BLaER1 (cell line): ENCODE data around the gene NSUN3.

Source experiments
- H3K27ac ChIP-seq: shearing (Covaris generic); formaldehyde crosslinking; 2 replicates; pipeline ENCODE4 v1.8.1; 2022
- H3K27me3 ChIP-seq: shearing (Covaris generic); formaldehyde crosslinking; 2 replicates; pipeline ENCODE4 v1.8.1; 2022
- H3K36me3 ChIP-seq: shearing (Covaris generic); formaldehyde crosslinking; 2 replicates; pipeline ENCODE4 v1.8.1; 2022
- H3K4me1 ChIP-seq: shearing (Covaris generic); formaldehyde crosslinking; 2 replicates; pipeline ENCODE4 v1.8.1; 2022
- H3K4me2 ChIP-seq: shearing (Covaris generic); formaldehyde crosslinking; 2 replicates; pipeline ENCODE4 v1.8.1; 2022
- H3K4me3 ChIP-seq: shearing (Covaris generic); formaldehyde crosslinking; 2 replicates; pipeline ENCODE4 v1.8.1; 2022
- H3K9ac ChIP-seq: shearing (Covaris generic); formaldehyde crosslinking; 2 replicates; pipeline ENCODE4 v1.8.1; 2022
- H3K9me3 ChIP-seq: shearing (Covaris generic); formaldehyde crosslinking; 2 replicates; pipeline ENCODE4 v1.8.1; 2022
- H4K20me1 ChIP-seq: shearing (Covaris generic); formaldehyde crosslinking; 2 replicates; pipeline ENCODE4 v1.8.1; 2022
- Cebpa-rat ChIP-seq: shearing (Covaris generic); IDR thresholded peaks from 2 replicates; pipeline ENCODE4 v1.8.1; 2022

The NSUN3 gene

DNA sequence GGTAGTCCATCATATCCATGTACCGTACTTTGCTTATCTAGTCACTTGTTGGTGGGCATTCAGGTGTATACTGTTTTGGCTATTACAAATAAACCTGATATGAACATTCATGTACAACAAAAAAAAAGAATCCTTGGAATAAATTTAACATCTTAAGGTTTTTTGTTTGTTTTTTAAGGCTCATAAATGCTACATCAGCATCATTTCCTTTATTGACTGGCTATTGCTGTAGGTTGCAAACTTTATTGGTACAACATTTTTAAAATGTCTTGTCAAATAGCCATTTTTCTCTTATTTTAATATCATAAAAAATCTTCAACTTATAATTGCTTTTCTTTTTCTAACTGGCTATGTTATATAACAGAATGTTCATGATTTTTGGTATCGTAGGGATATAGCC, 16.3 kb upstream of the NSUN3 start:
- H3K36me3 ChIP-seq = peaks cover 22% of the 10 kb centered on the region
- no peak overlapping the region for H3K4me3 ChIP-seq
- peaks cover 21% of the 10 kb centered on the region for H3K9me3 ChIP-seq
- H3K4me1 ChIP-seq = no peaks in the 10 kb centered on the region
- H3K27ac ChIP-seq = no peak overlapping the region
- no peaks in the 10 kb centered on the region for H3K27me3 ChIP-seq
- no peak for TF ChIP-seq Cebpa-rat
- no peaks in the 10 kb centered on the region for H4K20me1 ChIP-seq
- no peak overlapping the region for H3K9ac ChIP-seq
- H3K4me2 ChIP-seq = no peak overlapping the region

DNA sequence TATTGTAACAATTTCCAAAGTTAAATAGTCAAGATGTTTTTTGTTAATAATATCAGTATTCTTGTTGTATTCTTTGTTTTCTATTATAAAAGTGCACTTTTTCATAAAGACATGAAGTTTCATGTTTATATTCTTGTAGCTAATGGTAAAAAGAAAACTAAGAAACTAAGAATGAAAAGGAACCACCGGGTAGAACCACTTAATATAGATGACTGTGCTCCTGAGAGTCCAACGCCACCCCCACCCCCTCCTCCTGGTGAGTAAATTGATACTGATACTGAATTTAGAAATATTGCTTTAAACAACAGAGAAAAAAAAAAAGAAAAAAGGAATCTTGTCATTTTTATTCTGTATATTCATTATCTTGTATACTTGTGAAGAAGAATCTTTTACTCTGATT, 13.6 kb upstream of the NSUN3 start:
- no peak for TF ChIP-seq Cebpa-rat
- Histone ChIP-seq H3K4me1 (no peaks in the 10 kb centered on the region), H3K4me3 (no peak overlapping the region), H3K4me2 (no peak overlapping the region), H3K9ac (no peak overlapping the region), H3K27me3 (no peaks in the 10 kb centered on the region), H3K27ac (no peak overlapping the region), H3K9me3 (peaks cover 13% of the 10 kb centered on the region), H4K20me1 (no peaks in the 10 kb centered on the region), H3K36me3 (peaks cover 15% of the 10 kb centered on the region)

- no peak overlapping the region for H3K4me2 ChIP-seq
- H3K36me3 ChIP-seq = peaks cover 2% of the 10 kb centered on the region; the same call in 1 of the 2 replicates
- peaks cover 1% of the 10 kb centered on the region; the same call in 1 of the 2 replicates for H3K9me3 ChIP-seq
- H4K20me1 ChIP-seq = no peaks in the 10 kb centered on the region
- H3K27ac ChIP-seq = no peak overlapping the region
- no peaks in the 10 kb centered on the region for H3K4me1 ChIP-seq
- no peak overlapping the region for H3K4me3 ChIP-seq
- H3K9ac ChIP-seq = no peak overlapping the region
- H3K27me3 ChIP-seq = no peaks in the 10 kb centered on the region
- TF ChIP-seq Cebpa-rat = no peak
Observed at GRCh38 chr3:94050546-94050945, 12.3 kb upstream of the NSUN3 start.

- Histone ChIP-seq H3K27ac (no peak overlapping the region), H3K4me3 (no peak overlapping the region), H4K20me1 (no peaks in the 10 kb centered on the region), H3K4me1 (peaks cover 37% of the 10 kb centered on the region), H3K9me3 (no peaks in the 10 kb centered on the region), H3K27me3 (no peaks in the 10 kb centered on the region), H3K9ac (no peak overlapping the region), H3K36me3 (peaks cover 24% of the 10 kb centered on the region), H3K4me2 (no peak overlapping the region)
- no peak for TF ChIP-seq Cebpa-rat
Observed at GRCh38 chr3:94061297-94061696, 1.6 kb upstream of the NSUN3 start.

DNA sequence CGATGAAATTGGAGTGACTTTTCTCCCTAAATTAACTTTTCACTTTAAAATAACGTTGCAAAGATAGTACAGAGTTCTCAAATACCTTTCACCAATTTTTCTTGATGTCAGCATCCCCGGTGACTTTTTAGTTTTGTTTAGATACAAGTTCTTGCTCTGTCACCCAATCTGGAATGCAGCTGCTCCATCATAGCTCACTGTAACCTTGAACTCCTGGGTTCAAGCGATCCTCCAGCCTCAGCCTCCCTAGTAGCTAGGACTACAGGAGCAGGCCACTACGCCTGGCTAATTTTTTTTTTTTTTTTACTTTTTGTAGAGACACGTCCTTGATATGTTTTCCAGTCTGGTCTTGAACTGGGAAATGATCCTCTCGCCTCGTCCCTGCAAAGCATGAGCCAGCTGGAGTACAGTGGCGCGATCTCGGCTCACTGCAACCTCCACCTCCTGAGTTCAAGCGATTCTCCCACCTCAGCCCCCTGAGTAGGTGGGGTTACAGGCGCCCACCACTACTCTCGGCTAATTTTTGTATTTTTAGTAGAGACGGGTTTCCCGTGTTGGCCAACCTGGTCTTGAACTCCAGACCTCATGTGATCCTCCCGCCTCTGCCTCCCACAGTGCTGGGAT, 747 bp downstream of the NSUN3 start:
- no peak for TF ChIP-seq Cebpa-rat
- peaks cover 37% of the 10 kb centered on the region for H3K4me1 ChIP-seq
- peak overlapping the region; percentile 97 for H3K9ac ChIP-seq
- H3K4me3 ChIP-seq = peak overlapping the region; percentile 79
- no peaks in the 10 kb centered on the region for H4K20me1 ChIP-seq
- no peaks in the 10 kb centered on the region for H3K27me3 ChIP-seq
- peaks cover 14% of the 10 kb centered on the region for H3K9me3 ChIP-seq
- peak overlapping the region; percentile 98 for H3K27ac ChIP-seq
- H3K4me2 ChIP-seq = peak overlapping the region; percentile 91
- H3K36me3 ChIP-seq = peaks cover 36% of the 10 kb centered on the region

- Histone ChIP-seq H3K9me3 (peaks cover 14% of the 10 kb centered on the region), H3K4me3 (peak overlapping the region; percentile 79), H4K20me1 (no peaks in the 10 kb centered on the region), H3K36me3 (peaks cover 28% of the 10 kb centered on the region), H3K4me1 (peaks cover 37% of the 10 kb centered on the region), H3K27me3 (no peaks in the 10 kb centered on the region), H3K9ac (peak overlapping the region; percentile 97; the same call in 1 of the 2 replicates), H3K27ac (no peak overlapping the region), H3K4me2 (peak overlapping the region; percentile 91)
- no peak for TF ChIP-seq Cebpa-rat
Observed at GRCh38 chr3:94064243-94064860, 1.5 kb downstream of the NSUN3 start.

GRCh38 chr3:94065122-94065521, 2.3 kb downstream of the NSUN3 start:
- no peak for TF ChIP-seq Cebpa-rat
- peaks cover 37% of the 10 kb centered on the region for H3K4me1 ChIP-seq
- H3K4me2 ChIP-seq = peak overlapping the region; percentile 91
- H3K9me3 ChIP-seq = peaks cover 14% of the 10 kb centered on the region
- H3K4me3 ChIP-seq = no peak overlapping the region
- H3K9ac ChIP-seq = no peak overlapping the region
- no peak overlapping the region for H3K27ac ChIP-seq
- H3K36me3 ChIP-seq = peaks cover 20% of the 10 kb centered on the region
- H3K27me3 ChIP-seq = no peaks in the 10 kb centered on the region
- H4K20me1 ChIP-seq = no peaks in the 10 kb centered on the region; the same call in 1 of the 2 replicates

GRCh38 chr3:94065819-94066480, 3.1 kb downstream of the NSUN3 start:
- H3K9ac ChIP-seq = no peak overlapping the region
- H3K4me3 ChIP-seq = no peak overlapping the region
- no peak for TF ChIP-seq Cebpa-rat
- no peaks in the 10 kb centered on the region; the same call in 1 of the 2 replicates for H4K20me1 ChIP-seq
- peaks cover 19% of the 10 kb centered on the region for H3K36me3 ChIP-seq
- H3K27ac ChIP-seq = no peak overlapping the region
- 0 out of 2 replicates have a peak overlapping the region, but pooled peaks have one; percentile 91 for H3K4me2 ChIP-seq
- peaks cover 14% of the 10 kb centered on the region for H3K9me3 ChIP-seq
- H3K27me3 ChIP-seq = no peaks in the 10 kb centered on the region
- peaks cover 36% of the 10 kb centered on the region for H3K4me1 ChIP-seq

GRCh38 chr3:94066506-94067500, 3.9 kb downstream of the NSUN3 start:
- peaks cover 14% of the 10 kb centered on the region for H3K9me3 ChIP-seq
- H3K36me3 ChIP-seq = peaks cover 23% of the 10 kb centered on the region

More at GRCh38 chr3:94066506-94067500, 3.9 kb downstream of the NSUN3 start:
- Histone ChIP-seq H3K4me2 (no peak overlapping the region), H3K9ac (no peak overlapping the region), H4K20me1 (peaks cover 3% of the 10 kb centered on the region; the same call in 1 of the 2 replicates), H3K4me3 (no peak overlapping the region), H3K4me1 (peaks cover 28% of the 10 kb centered on the region), H3K27me3 (no peaks in the 10 kb centered on the region), H3K27ac (no peak overlapping the region)
- no peak for TF ChIP-seq Cebpa-rat
